ENCODE data around the gene MYO9A.

The MYO9A gene

GRCh38 chr15:71804695-71805470 is 313.1 kb downstream of the MYO9A start:
- DNase-seq: no peak

GRCh38 chr15:71804226-71804625 is 313.7 kb downstream of the MYO9A start:
- DNase-seq: no peak

GRCh38 chr15:71802770-71803169 is 315.2 kb downstream of the MYO9A start:
- DNase-seq: no peak

- DNase-seq: no peak
Measured at GRCh38 chr15:71801935-71802655, 315.9 kb downstream of the MYO9A start.

GRCh38 chr15:71800835-71801745 is 316.9 kb downstream of the MYO9A start:
- no peak for DNase-seq

- DNase-seq: no peak
Measured at GRCh38 chr15:71800190-71800589, 317.8 kb downstream of the MYO9A start.

- no peak for DNase-seq
Measured at GRCh38 chr15:71798641-71799040, 319.3 kb downstream of the MYO9A start.

- DNase-seq: no peak
Measured at GRCh38 chr15:71792521-71792920, 325.4 kb downstream of the MYO9A start.

- no peak for DNase-seq
Measured at GRCh38 chr15:71791975-71792374, 326.0 kb downstream of the MYO9A start.

GRCh38 chr15:71790081-71790480 is 327.9 kb downstream of the MYO9A start:
- no peak for DNase-seq

GRCh38 chr15:71789616-71790015 is 328.3 kb downstream of the MYO9A start:
- DNase-seq: no peak

- DNase-seq: no peak
Measured at GRCh38 chr15:71788646-71789579, 329.0 kb downstream of the MYO9A start.

GRCh38 chr15:71786673-71787072 is 331.3 kb downstream of the MYO9A start:
- DNase-seq: no peak

- DNase-seq: no peak
Measured at GRCh38 chr15:71785996-71786395, 332.0 kb downstream of the MYO9A start.

- no peak for DNase-seq
Measured at GRCh38 chr15:71784719-71785118, 333.2 kb downstream of the MYO9A start.

GRCh38 chr15:71782422-71783165 is 335.4 kb downstream of the MYO9A start:
- DNase-seq: no peak

GRCh38 chr15:71781965-71782265 is 336.0 kb downstream of the MYO9A start:
- DNase-seq: no peak

- no peak for DNase-seq
Measured at GRCh38 chr15:71781179-71781964, 336.6 kb downstream of the MYO9A start.

- peak; percentile 22 for DNase-seq
Measured at GRCh38 chr15:71780115-71780976, 337.6 kb downstream of the MYO9A start.

Measured in stimulated activated naive CD4-positive, alpha-beta T cell treated with Interleukin-2 at 50 U/mL for 16 hours (primary cell).